SK-N-MC (cell line): Measurements from ENCODE around the gene PHLDB2.

Experiments used
- EZH2 ChIP-seq: fragments of 200-600 bp; sonication (generic); IDR thresholded peaks from one replicate; pipeline ENCODE4 v1.6.1; 2017; ENCODE audit warnings: antibody characterized with exemption
- FOXP2 ChIP-seq: optimal IDR thresholded peaks from 2 replicates; pipeline ENCODE3; 2011; ENCODE audit warnings: mild to moderate bottlenecking, moderate library complexity; ENCODE audit not compliant: insufficient read depth; ENCODE audit errors: extremely low read length, control extremely low read depth
- POLR2AphosphoS5 ChIP-seq: IDR thresholded peaks from 2 replicates; pipeline ENCODE4 v1.6.1; 2012; ENCODE audit warnings: mild to moderate bottlenecking, low read depth, low read length, borderline replicate concordance

DNA sequence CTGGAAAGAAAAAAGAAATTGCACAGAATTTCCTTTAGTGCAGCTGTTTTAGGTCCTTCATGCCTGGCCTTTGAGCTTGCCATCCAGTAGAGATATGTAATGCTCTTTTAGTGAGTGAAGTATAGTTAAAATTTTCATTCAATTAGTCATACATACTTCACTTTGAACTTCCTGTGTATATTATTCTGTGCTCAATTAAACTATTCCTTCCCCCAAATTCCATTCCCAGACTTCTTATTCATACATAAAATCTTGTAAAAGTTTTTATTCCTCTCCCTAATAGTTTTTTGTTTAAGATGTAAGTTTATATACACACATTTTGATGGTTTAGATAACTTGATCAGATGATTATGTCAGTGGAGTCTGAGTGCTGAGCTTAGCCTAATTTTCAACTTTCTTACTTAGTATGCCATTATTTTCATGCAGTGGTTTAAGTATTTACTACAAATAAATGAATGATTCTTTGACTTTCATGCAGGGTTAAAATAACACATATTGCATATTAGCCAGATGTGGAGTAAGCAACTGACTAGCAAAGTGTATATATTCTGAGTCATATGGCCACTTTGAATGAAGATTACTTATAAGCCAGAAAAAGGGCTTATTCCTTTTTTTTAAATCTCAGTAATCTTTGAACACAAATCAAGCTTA lies 77.3 kb downstream of the PHLDB2 start:
- no peak for TF ChIP-seq EZH2
- no peak for TF ChIP-seq POLR2AphosphoS5
- no peak for TF ChIP-seq FOXP2
